GM19025 (cell line): ENCODE results near the gene RXFP1.

Source experiments
- ATAC-seq: cut with Tn5 transposase; IDR thresholded peaks from one replicate; pipeline ENCODE4 v1.9.1; 2021; ENCODE audit warnings: mild to moderate bottlenecking, low read depth, moderate library complexity; ENCODE audit not compliant: unreplicated experiment

RXFP1 gene

GRCh38 chr4:158667651-158668198 is 146.0 kb downstream of the RXFP1 start:
- ATAC-seq: no peak

DNA sequence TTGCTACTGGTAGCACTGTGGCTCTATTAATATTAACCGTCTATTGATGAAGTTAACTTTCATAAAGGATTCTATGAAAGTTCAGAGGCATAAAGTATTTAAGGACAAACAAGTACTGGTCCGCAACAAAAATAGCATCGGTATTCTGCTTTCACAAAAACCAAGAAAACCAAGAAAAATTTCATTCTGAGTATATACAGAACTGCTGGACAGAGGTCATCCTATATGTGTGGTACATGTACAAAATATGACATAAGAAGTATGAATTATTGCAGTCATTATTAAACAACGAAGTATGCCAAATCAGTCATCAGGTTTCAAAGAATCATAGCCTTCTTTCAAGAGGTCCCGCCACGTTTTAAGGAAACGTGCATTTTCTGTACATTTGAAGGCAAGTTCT is 147.6 kb downstream of the RXFP1 start:
- ATAC-seq: no peak

- ATAC-seq: peak; percentile 17
These were observed 149.4 kb downstream of the RXFP1 start for GRCh38 chr4:158670975-158671664.

GRCh38 chr4:158671665-158671914 is 149.9 kb downstream of the RXFP1 start, which contains the start of gene C4orf46:
TSS of gene C4orf46 (minus strand) at chr4:158671887. CDS start at chr4:158671801, 86 bp downstream.
- no peak for ATAC-seq

DNA sequence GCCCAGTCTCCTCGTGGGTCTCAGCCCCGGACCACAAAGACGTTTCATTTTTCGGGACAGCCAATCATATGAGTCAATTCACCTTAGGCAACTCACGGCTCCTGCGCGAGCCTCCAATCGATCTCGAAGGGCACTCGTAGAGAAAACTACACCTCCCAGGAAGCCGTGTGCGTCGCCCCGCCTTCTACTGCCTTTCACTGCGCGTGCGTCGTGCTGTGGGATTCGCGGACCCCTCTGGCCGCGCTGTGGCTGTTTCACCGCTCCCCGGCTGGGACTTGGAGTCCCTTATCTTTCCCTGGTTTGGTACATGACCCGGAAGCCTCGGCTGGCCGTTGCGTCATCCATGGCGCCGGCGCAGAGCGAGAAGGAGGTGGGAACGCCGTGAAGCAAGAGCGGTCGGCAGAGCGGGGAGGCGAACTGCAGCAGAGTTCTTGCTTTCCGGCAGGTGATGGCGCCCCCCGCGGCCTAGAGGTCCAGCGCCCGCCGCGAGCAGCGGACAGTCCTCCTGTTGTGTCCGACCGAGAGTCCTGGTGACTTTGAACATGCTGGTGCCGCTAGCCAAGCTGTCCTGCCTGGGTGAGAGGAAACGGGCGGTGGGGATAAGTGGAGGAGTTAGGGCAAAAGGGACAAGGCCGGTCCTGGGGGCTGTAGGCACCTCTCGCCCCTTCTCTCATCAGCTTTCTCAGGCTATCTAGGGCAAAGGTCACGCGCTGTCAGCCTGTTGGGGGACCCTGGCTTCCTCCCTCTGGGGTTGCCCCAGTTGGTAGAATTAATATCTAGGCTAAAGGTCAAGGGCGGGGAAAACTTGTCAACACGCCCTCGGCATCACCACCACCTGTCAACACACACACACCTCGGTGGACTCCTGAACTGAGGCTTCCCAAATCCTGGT is 150.5 kb downstream of the RXFP1 start, which contains the start of gene ETFDH:
Gene ETFDH, plus strand, starts transcription at position 382 of the 892 bp plus-strand sequence. Its CDS starts 161 bp downstream, at position 543.
- ATAC-seq: peak; percentile 77

GRCh38 chr4:158673633-158674032 is 152.0 kb downstream of the RXFP1 start:
- ATAC-seq: no peak

- ATAC-seq: no peak
These were observed 154.4 kb downstream of the RXFP1 start for GRCh38 chr4:158676076-158676475.

DNA sequence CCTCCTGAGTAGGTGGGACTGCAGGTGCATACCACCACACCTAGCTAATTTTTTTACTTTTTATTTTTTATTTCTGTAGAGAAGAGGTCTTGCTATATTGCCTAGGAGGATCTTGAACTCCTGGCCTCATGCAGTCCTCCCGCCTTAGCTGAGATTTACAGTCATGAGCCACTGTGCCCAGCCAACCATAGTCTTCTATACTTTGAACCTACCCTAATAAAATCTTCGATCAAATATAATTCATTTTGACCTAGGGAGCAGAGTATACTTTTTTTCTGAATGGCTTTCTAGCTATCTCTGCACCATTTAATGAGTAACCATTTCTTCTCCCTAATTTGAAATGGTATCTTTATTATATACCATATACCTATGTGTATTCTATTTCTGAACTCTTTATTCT is 157.1 kb downstream of the RXFP1 start:
- ATAC-seq: no peak

DNA sequence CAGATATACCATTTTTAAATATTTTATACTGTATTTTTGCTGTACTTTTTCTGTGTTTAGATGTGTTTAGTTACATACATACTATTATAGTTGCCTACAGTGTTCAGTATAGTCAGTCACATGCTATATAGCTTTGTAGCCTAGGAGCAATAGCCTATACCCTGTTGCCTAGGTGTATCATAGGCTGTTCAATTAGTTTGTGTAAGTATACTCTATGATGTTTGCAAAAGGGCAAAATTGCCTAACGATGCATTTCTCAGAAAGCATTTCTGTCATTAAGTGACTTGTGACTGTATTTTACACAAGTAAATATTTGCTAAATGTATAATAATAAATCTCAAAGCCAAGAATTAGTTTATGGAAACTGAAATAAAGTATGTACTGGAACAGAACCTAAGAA is 159.9 kb downstream of the RXFP1 start:
- ATAC-seq: no peak

- no peak for ATAC-seq
These were observed 160.4 kb downstream of the RXFP1 start for GRCh38 chr4:158682066-158682465.

DNA sequence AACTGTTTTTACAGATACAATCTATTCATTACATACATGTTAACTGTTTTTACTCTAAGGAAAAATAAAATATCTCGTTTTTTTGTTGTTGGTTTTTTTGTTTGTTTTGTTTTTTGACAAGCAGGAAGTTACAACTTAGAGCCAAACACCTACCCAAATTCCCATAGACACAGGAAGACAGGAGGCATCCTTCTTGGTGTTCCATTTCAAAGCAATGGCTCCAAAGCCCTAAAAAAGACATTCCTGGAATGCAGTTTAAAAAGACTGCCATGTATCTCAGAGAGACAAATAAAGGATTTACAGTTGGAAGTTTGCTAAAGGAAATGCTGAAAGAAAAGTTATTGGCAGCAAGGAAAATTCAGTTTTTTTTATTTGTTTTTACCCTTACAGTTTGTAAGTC is 167.1 kb downstream of the RXFP1 start:
- no peak for ATAC-seq
